CD14-positive monocyte (primary cell): ENCODE results near the gene TAP2. TPM values are rescaled to one million over a fixed set of nuclear protein-coding genes. Genes with fewer than 3 reads are reported as not detected.

Experiments used
- DNase-seq, 3 donors: peaks; one replicate each; pipeline ENCODE4 v3.0.0-alpha.2; 2011 to 2022
- H2AFZ ChIP-seq: 2 replicates; pipeline ENCODE4 v1.6.0; 2012; ENCODE audit warnings: mild to moderate bottlenecking, low read depth, low read length, inconsistent platforms; ENCODE audit not compliant: insufficient read depth, poor library complexity, severe bottlenecking
- H3K27ac ChIP-seq, 2 donors: 1 replicate in 1 of 2; 2 replicates in 1 of 2; pipeline ENCODE4 v1.5.1; 2012 to 2013; ENCODE audit warnings: low read length in 2 of 2, control low read depth in 1 of 2, inconsistent platforms in 1 of 2, low read depth in 1 of 2, mild to moderate bottlenecking in 1 of 2
- H3K27me3 ChIP-seq, 2 donors: one replicate each; pipeline versions ENCODE4 v1.6.0 to v1.6.1; 2011 to 2013; ENCODE audit warnings: low read length in 2 of 2; ENCODE audit not compliant: control insufficient read depth in 2 of 2, insufficient read depth in 2 of 2
- H3K36me3 ChIP-seq, 2 donors: replicated peaks in 1 of 2; 1 replicate in 1 of 2; 2 replicates in 1 of 2; pipeline versions ENCODE4 v1.5.1 to v1.6.1; 2012 to 2013; ENCODE audit warnings: low read length in 2 of 2, control low read depth in 1 of 2, inconsistent platforms in 1 of 2, mild to moderate bottlenecking in 1 of 2; ENCODE audit not compliant: insufficient read depth in 2 of 2, control insufficient read depth in 1 of 2
- H3K4me1 ChIP-seq, 2 donors: 1 replicate in 1 of 2; 2 replicates in 1 of 2; pipeline versions ENCODE4 v1.5.1 to v1.6.1; 2012 to 2013; ENCODE audit warnings: low read length in 2 of 2, control low read depth in 1 of 2, inconsistent platforms in 1 of 2, mild to moderate bottlenecking in 1 of 2, moderate library complexity in 1 of 2; ENCODE audit not compliant: insufficient read depth in 2 of 2, control insufficient read depth in 1 of 2
- H3K4me2 ChIP-seq: replicated peaks from 2 replicates; pipeline ENCODE3; 2012; ENCODE audit warnings: low read length, moderate library complexity, mild to moderate bottlenecking; ENCODE audit not compliant: poor library complexity, severe bottlenecking; ENCODE audit errors: extremely low read depth
- H3K4me3 ChIP-seq, 3 experiments: fragments of 200-600 bp in 1 of 3; sonication (generic) in 1 of 3; replicated peaks in 1 of 3; 1 replicate in 2 of 3; 2 replicates in 1 of 3; pipeline ENCODE4 v1.5.1; 2011 to 2013; ENCODE audit warnings: low read length in 3 of 3, mild to moderate bottlenecking in 3 of 3, control low read depth in 2 of 3, low read depth in 2 of 3, inconsistent platforms in 1 of 3, moderate library complexity in 1 of 3
- H3K79me2 ChIP-seq: 2 replicates; pipeline ENCODE4 v1.6.0; 2012; ENCODE audit warnings: mild to moderate bottlenecking, control low read depth, inconsistent platforms, low read length, moderate library complexity; ENCODE audit not compliant: insufficient read depth
- H3K9ac ChIP-seq: 2 replicates; pipeline ENCODE4 v1.6.0; 2017; ENCODE audit warnings: low read length, mild to moderate bottlenecking; ENCODE audit not compliant: insufficient read depth, poor library complexity, severe bottlenecking
- H3K9me3 ChIP-seq, 2 donors: replicated peaks in 1 of 2; 1 replicate in 1 of 2; 2 replicates in 1 of 2; pipeline versions ENCODE4 v1.5.1 to v1.6.1; 2012 to 2013; ENCODE audit warnings: low read length in 2 of 2, control low read depth in 1 of 2; ENCODE audit not compliant: control insufficient read depth in 1 of 2, insufficient read depth in 1 of 2
- H4K20me1 ChIP-seq: 2 replicates; pipeline ENCODE4 v1.6.0; 2012; ENCODE audit warnings: mild to moderate bottlenecking, low read length, control low read depth, moderate library complexity; ENCODE audit not compliant: insufficient read depth
- H3K27ac Mint-ChIP-seq, 7 donors: one replicate each; pipeline ENCODE4 v1.8.0; 2020; ENCODE audit warnings: mild to moderate bottlenecking in 7 of 7, mixed read lengths in 7 of 7, moderate library complexity in 6 of 7, inconsistent platforms in 2 of 7
- H3K27me3 Mint-ChIP-seq, 3 donors: one replicate each; pipeline ENCODE4 v1.8.0; 2021 to 2022; ENCODE audit warnings: low read depth in 3 of 3, mild to moderate bottlenecking in 3 of 3, mixed read lengths in 3 of 3, moderate library complexity in 3 of 3, inconsistent platforms in 1 of 3
- H3K36me3 Mint-ChIP-seq, 2 donors: one replicate each; pipeline ENCODE4 v1.8.0; 2020; ENCODE audit warnings: mixed read lengths in 2 of 2, inconsistent platforms in 1 of 2, mild to moderate bottlenecking in 1 of 2
- H3K4me1 Mint-ChIP-seq: one replicate; pipeline ENCODE4 v1.8.0; 2020; ENCODE audit warnings: mild to moderate bottlenecking, mixed read lengths
- H3K4me3 Mint-ChIP-seq, 2 donors: one replicate each; pipeline ENCODE4 v1.8.0; 2020; ENCODE audit warnings: mild to moderate bottlenecking in 2 of 2, mixed read lengths in 2 of 2, moderate library complexity in 1 of 2
- H3K9me3 Mint-ChIP-seq, 7 donors: one replicate each; pipeline ENCODE4 v1.8.0; 2020 to 2022; ENCODE audit warnings: mixed read lengths in 7 of 7, mild to moderate bottlenecking in 6 of 7, moderate library complexity in 6 of 7, inconsistent platforms in 2 of 7
- WGBS: methylation state at CpG from one replicate; pipeline ENCODE4 v1.1.5; 2013; ENCODE audit warnings: missing lambda C conversion rate; ENCODE audit not compliant: insufficient coverage; 5-methylcytosine and 5-hydroxymethylcytosine counted together
- intact Hi-C, 2 donors: fragments of 100-400 bp; cut with micrococcal nuclease; formaldehyde crosslinking; loops; one replicate each; pipeline versions ENCODE4 v1.15.0 to v1.15.1; 2023
- polyA plus RNA-seq, 3 donors: library from polyadenylated mRNA; depleted of rRNA in 1 of 3; unstranded in 2 of 3; stranded (reverse) in 1 of 3; fragments of 300-500 nt in 2 of 3; fragments of >200 nt in 1 of 3; fragmentation: Illumina TruSeq in 2 of 3; gene quantifications; 1 replicate in 2 of 3; 2 replicates in 1 of 3; pipeline ENCODE4 v1.2.3, GENCODE V29; 2012 to 2021
- TF ChIP-seq, protein P1 (sequence below): fragments of 200-600 bp; IDR thresholded peaks from one replicate; pipeline ENCODE4 v1.8.0; 2022; ENCODE audit warnings: antibody characterized with exemption, mild to moderate bottlenecking

The TAP2 gene
- polyA plus RNA-seq, 3 donors, result 12.6 to 48.7 (median 25.9) TPM

DNA sequence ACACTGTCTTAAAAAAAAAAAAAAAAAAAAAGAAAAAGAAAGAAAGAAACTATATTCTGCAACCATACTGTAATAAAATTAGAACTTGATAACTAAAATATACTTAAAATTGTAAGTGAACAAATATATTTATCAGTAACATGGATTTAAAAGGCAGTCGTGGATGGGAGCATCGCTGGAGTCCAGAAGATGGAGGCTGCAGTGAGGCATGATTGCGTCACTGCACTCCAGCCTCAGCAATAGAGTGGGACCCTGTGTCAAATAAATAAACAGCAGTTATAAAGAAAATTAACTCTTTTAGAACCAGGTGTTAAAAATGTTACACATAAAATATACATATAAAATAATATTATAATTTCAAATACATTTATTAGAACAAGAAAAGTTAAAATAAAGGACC lies 24.2 kb upstream of the TAP2 start:
- DNase-seq, result no peak
- no peak overlapping the region for H3K4me3 Mint-ChIP-seq
- Histone ChIP-seq H3K36me3 (peaks cover 36 to 50% of the 10 kb centered on the region in 2 donors), H3K4me3 (no peak overlapping the region), H2AFZ (no peak overlapping the region), H3K9me3 (no peaks in the 10 kb centered on the region), H3K4me2 (no peak overlapping the region), H3K79me2 (peaks cover 4% of the 10 kb centered on the region), H3K9ac (no peak overlapping the region), H3K27ac (no peak overlapping the region), H4K20me1 (peaks cover 11% of the 10 kb centered on the region), H3K27me3 (no peaks in the 10 kb centered on the region), H3K4me1 (peaks cover 21 to 22% of the 10 kb centered on the region in 2 donors)
- H3K9me3 Mint-ChIP-seq, result peaks cover 0 to 3% (median 0%) of the 10 kb centered on the region in 7 donors
- peaks cover 46% of the 10 kb centered on the region in 2 donors for H3K36me3 Mint-ChIP-seq
- WGBS, result no CpG with 5 or more reads among the region's 3 CpGs
- TF ChIP-seq, protein P1, sequence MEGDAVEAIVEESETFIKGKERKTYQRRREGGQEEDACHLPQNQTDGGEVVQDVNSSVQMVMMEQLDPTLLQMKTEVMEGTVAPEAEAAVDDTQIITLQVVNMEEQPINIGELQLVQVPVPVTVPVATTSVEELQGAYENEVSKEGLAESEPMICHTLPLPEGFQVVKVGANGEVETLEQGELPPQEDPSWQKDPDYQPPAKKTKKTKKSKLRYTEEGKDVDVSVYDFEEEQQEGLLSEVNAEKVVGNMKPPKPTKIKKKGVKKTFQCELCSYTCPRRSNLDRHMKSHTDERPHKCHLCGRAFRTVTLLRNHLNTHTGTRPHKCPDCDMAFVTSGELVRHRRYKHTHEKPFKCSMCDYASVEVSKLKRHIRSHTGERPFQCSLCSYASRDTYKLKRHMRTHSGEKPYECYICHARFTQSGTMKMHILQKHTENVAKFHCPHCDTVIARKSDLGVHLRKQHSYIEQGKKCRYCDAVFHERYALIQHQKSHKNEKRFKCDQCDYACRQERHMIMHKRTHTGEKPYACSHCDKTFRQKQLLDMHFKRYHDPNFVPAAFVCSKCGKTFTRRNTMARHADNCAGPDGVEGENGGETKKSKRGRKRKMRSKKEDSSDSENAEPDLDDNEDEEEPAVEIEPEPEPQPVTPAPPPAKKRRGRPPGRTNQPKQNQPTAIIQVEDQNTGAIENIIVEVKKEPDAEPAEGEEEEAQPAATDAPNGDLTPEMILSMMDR, result no peak
- peaks cover 33% of the 10 kb centered on the region for H3K4me1 Mint-ChIP-seq
- peak overlapping the region in 1 of 7 donors; percentile 30 for H3K27ac Mint-ChIP-seq
- intact Hi-C loops, result loop anchor here in 1 of 2 donors (10.0 kb wide), 1 partner anchor 458 kb away; the partner anchor contains the start of gene BTNL2
- H3K27me3 Mint-ChIP-seq, result no peaks in the 10 kb centered on the region

DNA sequence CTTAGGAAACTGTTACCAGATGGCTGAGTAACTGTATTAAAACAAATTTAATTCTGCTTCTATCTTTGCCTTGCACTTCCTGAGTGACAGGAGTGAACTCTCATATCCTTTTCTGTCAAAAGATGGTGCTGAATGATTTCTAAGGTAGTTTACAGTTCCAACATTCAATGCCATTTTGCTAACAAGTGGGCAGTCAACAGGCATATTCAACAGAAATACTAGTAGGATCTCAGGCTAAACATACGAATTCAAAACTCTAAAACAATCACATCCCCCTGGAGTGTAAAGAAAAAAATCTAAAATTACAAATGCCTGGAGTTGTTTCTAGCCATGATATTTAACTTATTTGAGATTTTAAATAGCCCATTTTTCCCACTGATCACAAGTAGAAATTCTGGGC lies 22.1 kb upstream of the TAP2 start:
- Mint-ChIP-seq H3K27me3 (peaks cover 0 to 1% (median 0%) of the 10 kb centered on the region in 3 donors), H3K36me3 (peaks cover 58 to 64% of the 10 kb centered on the region in 2 donors), H3K9me3 (peaks cover 0 to 3% (median 0%) of the 10 kb centered on the region in 7 donors), H3K4me3 (no peak overlapping the region), H3K4me1 (peaks cover 32% of the 10 kb centered on the region), H3K27ac (no peak overlapping the region)
- H3K79me2 ChIP-seq, result peaks cover 16% of the 10 kb centered on the region
- no peak overlapping the region for H3K9ac ChIP-seq
- H3K9me3 ChIP-seq, result no peaks in the 10 kb centered on the region
- peaks cover 18% of the 10 kb centered on the region for H4K20me1 ChIP-seq
- DNase-seq, result no peak
- intact Hi-C loops, result loop anchor here in 1 of 2 donors (10.0 kb wide), 1 partner anchor 456 kb away; the partner anchor contains the start of gene BTNL2
- TF ChIP-seq, protein P1, result no peak
- no CpG with 5 or more reads among the region's 1 CpG for WGBS
- peaks cover 47 to 70% of the 10 kb centered on the region in 2 donors for H3K36me3 ChIP-seq
- no peak overlapping the region for H2AFZ ChIP-seq
- no peaks in the 10 kb centered on the region for H3K27me3 ChIP-seq
- no peak overlapping the region for H3K4me2 ChIP-seq
- H3K27ac ChIP-seq, result no peak overlapping the region
- no peak overlapping the region for H3K4me3 ChIP-seq
- peaks cover 15 to 19% of the 10 kb centered on the region in 2 donors for H3K4me1 ChIP-seq
